Natural killer cell (primary cell): Measurements from ENCODE around the gene GFRA1. TPM values are rescaled to one million over a fixed set of nuclear protein-coding genes. Genes with fewer than 3 reads are reported as not detected.

Experiments
- ATAC-seq, 3 donors: fragments of 150-1000 bp in 2 of 3; fragments of 200-7000 bp in 1 of 3; cut with Tn5 transposase; 1 replicate in 1 of 3; 2 replicates in 2 of 3; pipeline ENCODE4 v1.10.0; 2021; ENCODE audit warnings: mild to moderate bottlenecking in 2 of 3, moderate library complexity in 2 of 3
- DNase-seq, 2 donors: peaks; one replicate each; pipeline versions ENCODE4 v3.0.0 to v3.0.0-alpha.2; 2013 to 2021; ENCODE audit warnings: mixed read lengths in 1 of 2
- H3K27ac ChIP-seq: one replicate; pipeline ENCODE4 v1.5.1; 2013; ENCODE audit warnings: mild to moderate bottlenecking, low read length
- H3K27me3 ChIP-seq: one replicate; pipeline ENCODE4 v1.6.1; 2013; ENCODE audit warnings: low read length; ENCODE audit not compliant: control insufficient read depth, insufficient read depth
- H3K36me3 ChIP-seq: one replicate; pipeline ENCODE4 v1.6.1; 2013; ENCODE audit warnings: low read length; ENCODE audit not compliant: control insufficient read depth, insufficient read depth
- H3K4me1 ChIP-seq: one replicate; pipeline ENCODE4 v1.6.1; 2013; ENCODE audit warnings: low read length; ENCODE audit not compliant: control insufficient read depth, insufficient read depth
- H3K4me3 ChIP-seq: one replicate; pipeline ENCODE4 v1.5.1; 2013; ENCODE audit warnings: low read length
- H3K9me3 ChIP-seq: one replicate; pipeline ENCODE4 v1.6.1; 2013; ENCODE audit warnings: low read length; ENCODE audit not compliant: control insufficient read depth, insufficient read depth
- H3K27ac Mint-ChIP-seq, 2 donors: one replicate each; pipeline ENCODE4 v1.8.0; 2022; ENCODE audit warnings: mild to moderate bottlenecking in 2 of 2, mixed read lengths in 2 of 2, moderate library complexity in 1 of 2
- H3K27me3 Mint-ChIP-seq, 2 donors: one replicate each; pipeline ENCODE4 v1.8.0; 2022; ENCODE audit warnings: low read depth in 2 of 2, mixed read lengths in 2 of 2
- H3K36me3 Mint-ChIP-seq: one replicate; pipeline ENCODE4 v1.8.0; 2022; ENCODE audit warnings: mixed read lengths
- H3K4me1 Mint-ChIP-seq, 2 donors: one replicate each; pipeline ENCODE4 v1.8.0; 2022; ENCODE audit warnings: mixed read lengths in 2 of 2
- H3K4me3 Mint-ChIP-seq: one replicate; pipeline ENCODE4 v1.8.0; 2022; ENCODE audit warnings: mild to moderate bottlenecking, moderate library complexity, mixed read lengths
- H3K9me3 Mint-ChIP-seq, 2 donors: one replicate each; pipeline ENCODE4 v1.8.0; 2022; ENCODE audit warnings: mixed read lengths in 2 of 2
- CTCF ChIP-seq: fragments of 200-600 bp; IDR thresholded peaks from one replicate; pipeline ENCODE4 v1.8.0; 2022; ENCODE audit warnings: antibody characterized with exemption
- WGBS: methylation state at CpG from one replicate; pipeline ENCODE4 v1.1.7; 2013; ENCODE audit warnings: missing lambda C conversion rate; ENCODE audit not compliant: insufficient coverage; 5-methylcytosine and 5-hydroxymethylcytosine counted together
- intact Hi-C: fragments of 100-400 bp; cut with micrococcal nuclease; formaldehyde crosslinking; loops from one replicate; pipeline ENCODE4 v1.14.2; 2022
- total RNA-seq, 4 donors: library from RNA; stranded (reverse); fragments of 120-200 nt in 1 of 4; gene quantifications; one replicate each; pipeline versions ENCODE4 v1.2.3 to v1.2.4, GENCODE V29; 2013 to 2022

Gene GFRA1
- total RNA-seq, 3 donors from 2014 or later (not counting 1 experiment from before 2014, with no cell fraction given), result not detected

GRCh38 chr10:116108095-116108494 lies 164.9 kb downstream of the GFRA1 start:
- ATAC-seq (no peak), DNase-seq (no peak)
- Histone ChIP-seq H3K9me3 (no peaks in the 10 kb centered on the region), H3K4me1 (no peaks in the 10 kb centered on the region), H3K27ac (no peak overlapping the region), H3K4me3 (no peak overlapping the region), H3K27me3 (no peaks in the 10 kb centered on the region), H3K36me3 (no peaks in the 10 kb centered on the region)
- Mint-ChIP-seq H3K27me3 (no peaks in the 10 kb centered on the region), H3K27ac (no peak overlapping the region), H3K36me3 (no peaks in the 10 kb centered on the region), H3K9me3 (no peaks in the 10 kb centered on the region), H3K4me1 (no peaks in the 10 kb centered on the region), H3K4me3 (no peak overlapping the region)
- intact Hi-C loops, result no loop called here
- 32% methylated on average over 2 of the region's 3 CpGs for WGBS
- TF ChIP-seq CTCF, result no peak

- Mint-ChIP-seq H3K9me3 (no peaks in the 10 kb centered on the region), H3K27me3 (no peaks in the 10 kb centered on the region), H3K4me1 (no peaks in the 10 kb centered on the region), H3K27ac (no peak overlapping the region), H3K36me3 (no peaks in the 10 kb centered on the region), H3K4me3 (no peak overlapping the region)
- Histone ChIP-seq H3K4me3 (no peak overlapping the region), H3K4me1 (no peaks in the 10 kb centered on the region), H3K9me3 (peaks cover 3% of the 10 kb centered on the region), H3K36me3 (no peaks in the 10 kb centered on the region), H3K27ac (no peak overlapping the region), H3K27me3 (no peaks in the 10 kb centered on the region)
- WGBS, result 90% methylated on average over 5 of the region's 5 CpGs
- TF ChIP-seq CTCF, result no peak
- ATAC-seq, result no peak
- DNase-seq, result no peak
- intact Hi-C loops, result no loop called here
Measured at GRCh38 chr10:116106611-116107010, 166.4 kb downstream of the GFRA1 start.

- TF ChIP-seq CTCF, result no peak
- no peak overlapping the region for H3K27ac ChIP-seq
- 79% methylated on average over 4 of the region's 4 CpGs for WGBS
- no peak overlapping the region for H3K4me3 ChIP-seq
- Mint-ChIP-seq H3K36me3 (peaks cover 5% of the 10 kb centered on the region), H3K27me3 (no peaks in the 10 kb centered on the region), H3K9me3 (peaks cover 4% of the 10 kb centered on the region in 2 donors), H3K4me1 (no peaks in the 10 kb centered on the region), H3K27ac (no peak overlapping the region), H3K4me3 (no peak overlapping the region)
- no peak for ATAC-seq
- intact Hi-C loops, result no loop called here
- no peaks in the 10 kb centered on the region for H3K27me3 ChIP-seq
- no peak for DNase-seq
- H3K4me1 ChIP-seq, result no peaks in the 10 kb centered on the region
- no peaks in the 10 kb centered on the region for H3K36me3 ChIP-seq
- peaks cover 3% of the 10 kb centered on the region for H3K9me3 ChIP-seq
Measured at GRCh38 chr10:116105264-116105663, 167.7 kb downstream of the GFRA1 start.

- Histone ChIP-seq H3K9me3 (peaks cover 3% of the 10 kb centered on the region), H3K27ac (no peak overlapping the region), H3K36me3 (no peaks in the 10 kb centered on the region), H3K4me3 (no peak overlapping the region), H3K27me3 (no peaks in the 10 kb centered on the region), H3K4me1 (no peaks in the 10 kb centered on the region)
- ATAC-seq (no peak), DNase-seq (no peak)
- Mint-ChIP-seq H3K9me3 (peaks cover 7 to 8% of the 10 kb centered on the region in 2 donors), H3K4me3 (no peak overlapping the region), H3K27ac (no peak overlapping the region), H3K36me3 (peaks cover 5% of the 10 kb centered on the region), H3K4me1 (no peaks in the 10 kb centered on the region), H3K27me3 (no peaks in the 10 kb centered on the region)
- no peak for TF ChIP-seq CTCF
- WGBS, result 90% methylated on average over 7 of the region's 7 CpGs
- intact Hi-C loops, result no loop called here
Measured at GRCh38 chr10:116104210-116104932, 168.6 kb downstream of the GFRA1 start.
